ENCODE data around the gene SHD. TPM values are rescaled to one million over a fixed set of nuclear protein-coding genes. Genes with fewer than 3 reads are reported as not detected.
A peak's percentile ranks its signal among the peaks of the same experiment; 100 is the strongest.
"Not testable (repeated sequence)": the region's sequence is repeated elsewhere in the genome, so short reads cannot be mapped to it uniquely, and the experiment has no call there.

SHD gene, protein sequence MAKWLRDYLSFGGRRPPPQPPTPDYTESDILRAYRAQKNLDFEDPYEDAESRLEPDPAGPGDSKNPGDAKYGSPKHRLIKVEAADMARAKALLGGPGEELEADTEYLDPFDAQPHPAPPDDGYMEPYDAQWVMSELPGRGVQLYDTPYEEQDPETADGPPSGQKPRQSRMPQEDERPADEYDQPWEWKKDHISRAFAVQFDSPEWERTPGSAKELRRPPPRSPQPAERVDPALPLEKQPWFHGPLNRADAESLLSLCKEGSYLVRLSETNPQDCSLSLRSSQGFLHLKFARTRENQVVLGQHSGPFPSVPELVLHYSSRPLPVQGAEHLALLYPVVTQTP
- total RNA-seq = under 1 TPM in 3 of 10 donors, not detected in 7; 0.17 to 0.37 (median 0.30) TPM
- under 1 TPM in 1 of 2 donors, not detected in 1; 0.03 TPM for polyA plus RNA-seq
- long read RNA-seq, donor 1 = 0 reads
- long read RNA-seq, donor 2 = 0 reads
- long read RNA-seq, donor 3 = 0 reads

DNA sequence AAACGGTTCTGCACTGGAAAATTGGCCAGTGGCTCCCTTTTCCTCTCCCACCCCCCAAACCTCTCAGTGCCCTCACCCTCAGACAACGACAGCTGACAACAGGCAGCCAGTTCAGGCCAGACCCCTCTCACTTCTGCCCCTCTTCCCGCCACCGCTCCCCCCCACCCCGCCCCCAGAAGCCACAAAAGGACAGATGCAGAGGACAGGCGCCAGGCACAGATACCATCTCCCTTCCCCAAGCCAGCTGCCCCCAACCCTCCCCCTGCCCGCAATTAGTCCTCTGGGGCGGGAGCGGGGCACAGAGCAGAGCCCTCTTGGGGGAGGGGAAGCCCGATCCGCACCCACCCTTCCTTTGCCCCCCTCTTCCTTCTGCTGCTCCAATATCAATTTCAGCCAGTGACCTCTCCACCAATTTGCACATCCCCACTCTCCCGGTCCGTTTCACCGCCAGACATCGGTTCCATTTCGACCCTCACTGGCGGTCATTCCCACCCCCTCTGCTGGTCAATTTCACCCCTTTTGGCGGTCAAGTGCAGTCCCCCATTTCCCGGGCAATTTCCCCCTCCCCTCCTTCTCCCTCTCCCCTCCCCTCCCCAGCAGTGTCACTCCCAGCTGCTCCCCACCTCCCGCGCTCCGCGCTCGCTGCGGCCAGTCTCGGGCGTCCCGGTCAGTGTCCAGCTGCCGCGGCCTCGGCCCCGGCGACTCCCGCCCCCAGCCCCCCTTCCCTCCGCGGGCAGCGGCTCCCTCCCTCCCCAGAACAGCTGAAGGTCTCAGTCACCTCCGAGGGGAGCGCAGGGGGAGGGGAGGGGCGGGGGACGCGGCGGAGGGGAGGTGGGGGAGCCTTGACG lies at the start of gene SHD:
Gene SHD (plus strand): TSS at position 848 of the 848 bp plus-strand sequence. CDS start 798 bp downstream, outside the sequence.
- Histone ChIP-seq H3K4me1 (peaks cover 0 to 18% (median 13%) of the 10 kb centered on the region in 9 donors), H3K9me3 (no peaks in the 10 kb centered on the region), H3K27ac (no peak within 1 kb of the TSS), H3K27me3 (peaks cover 19 to 64% (median 54%) of the 10 kb centered on the region in 7 donors), H3K36me3 (no peaks in the 10 kb centered on the region), H3K4me3 (peak within 1 kb of the TSS in 9 of 10 donors; percentile 22 to 51 (median 44))
- 4 to 5% methylated on average over 28 to 44 of the region's 44 CpGs for WGBS, 2 donors
- TF ChIP-seq, protein P1, sequence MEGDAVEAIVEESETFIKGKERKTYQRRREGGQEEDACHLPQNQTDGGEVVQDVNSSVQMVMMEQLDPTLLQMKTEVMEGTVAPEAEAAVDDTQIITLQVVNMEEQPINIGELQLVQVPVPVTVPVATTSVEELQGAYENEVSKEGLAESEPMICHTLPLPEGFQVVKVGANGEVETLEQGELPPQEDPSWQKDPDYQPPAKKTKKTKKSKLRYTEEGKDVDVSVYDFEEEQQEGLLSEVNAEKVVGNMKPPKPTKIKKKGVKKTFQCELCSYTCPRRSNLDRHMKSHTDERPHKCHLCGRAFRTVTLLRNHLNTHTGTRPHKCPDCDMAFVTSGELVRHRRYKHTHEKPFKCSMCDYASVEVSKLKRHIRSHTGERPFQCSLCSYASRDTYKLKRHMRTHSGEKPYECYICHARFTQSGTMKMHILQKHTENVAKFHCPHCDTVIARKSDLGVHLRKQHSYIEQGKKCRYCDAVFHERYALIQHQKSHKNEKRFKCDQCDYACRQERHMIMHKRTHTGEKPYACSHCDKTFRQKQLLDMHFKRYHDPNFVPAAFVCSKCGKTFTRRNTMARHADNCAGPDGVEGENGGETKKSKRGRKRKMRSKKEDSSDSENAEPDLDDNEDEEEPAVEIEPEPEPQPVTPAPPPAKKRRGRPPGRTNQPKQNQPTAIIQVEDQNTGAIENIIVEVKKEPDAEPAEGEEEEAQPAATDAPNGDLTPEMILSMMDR (IDR thresholded peaks at IDR 0.05) = no peak
- intact Hi-C loops (cut with DNase I) = loop anchor here in 3 of 10 donors (10.0 kb wide), 3 partner anchors 46 to 246 kb away; no protein-coding TSS in a partner anchor
- no peak for DNase-seq
- ATAC-seq = peak in 2 of 8 donors; percentile 30 to 38

DNA sequence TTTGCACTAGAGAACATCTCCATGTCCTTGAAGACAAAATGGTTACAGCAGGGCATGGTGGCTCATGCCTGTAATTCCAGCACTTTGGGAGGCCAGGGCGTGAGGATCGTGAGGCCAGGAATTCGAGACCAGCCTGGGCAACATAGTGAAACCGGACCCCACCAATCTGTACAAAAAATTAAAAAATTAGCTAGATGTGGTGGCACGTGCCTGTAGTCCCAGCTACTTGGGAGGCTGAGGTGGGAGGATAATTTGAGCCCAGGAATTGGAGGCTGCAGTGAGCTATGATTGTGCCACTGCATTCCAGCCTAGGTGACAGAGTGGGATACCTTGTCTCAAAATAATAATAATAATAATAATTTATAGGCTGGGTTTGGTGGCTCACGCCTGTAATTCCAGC lies 48.8 kb upstream of the SHD start:
- intact Hi-C loops (cut with DNase I); H3K36me3 ChIP-seq; H3K27ac ChIP-seq; ATAC-seq; H3K9me3 ChIP-seq; H3K4me3 ChIP-seq; DNase-seq: not testable (repeated sequence)
- H3K27me3 ChIP-seq = peaks cover 0 to 79% (median 41%) of the 10 kb centered on the region in 7 donors
- peaks cover 0 to 11% (median 0%) of the 10 kb centered on the region in 9 donors for H3K4me1 ChIP-seq
- 85 to 94% methylated on average over 6 of the region's 6 CpGs for WGBS, 2 donors

GRCh38 chr19:4231521-4231920 lies 47.5 kb upstream of the SHD start:
- ATAC-seq; H3K27ac ChIP-seq; H3K9me3 ChIP-seq; H3K36me3 ChIP-seq; DNase-seq; intact Hi-C loops (cut with DNase I); H3K4me3 ChIP-seq: not testable (repeated sequence)
- Histone ChIP-seq H3K4me1 (peaks cover 0 to 11% (median 0%) of the 10 kb centered on the region in 9 donors), H3K27me3 (peaks cover 0 to 79% (median 41%) of the 10 kb centered on the region in 7 donors)
- 89 to 91% methylated on average over 6 of the region's 6 CpGs for WGBS, 2 donors

- H3K27me3 ChIP-seq = peaks cover 0 to 76% (median 39%) of the 10 kb centered on the region in 7 donors
- H3K4me3 ChIP-seq; H3K27ac ChIP-seq; DNase-seq; intact Hi-C loops (cut with DNase I); H3K9me3 ChIP-seq; ATAC-seq; H3K36me3 ChIP-seq: not testable (repeated sequence)
- 74 to 79% methylated on average over 5 of the region's 5 CpGs for WGBS, 2 donors
- H3K4me1 ChIP-seq = peaks cover 0 to 11% (median 0%) of the 10 kb centered on the region in 9 donors
These were observed 46.9 kb upstream of the SHD start for GRCh38 chr19:4232139-4232538.

- no peak overlapping the region for H3K27ac ChIP-seq
- peaks cover 0 to 70% (median 38%) of the 10 kb centered on the region in 7 donors for H3K27me3 ChIP-seq
- TF ChIP-seq, protein P1 (IDR thresholded peaks at IDR 0.05) = no peak
- H3K9me3 ChIP-seq = no peaks in the 10 kb centered on the region
- DNase-seq (no peak), ATAC-seq (no peak)
- H3K4me1 ChIP-seq = peaks cover 0 to 11% (median 0%) of the 10 kb centered on the region in 9 donors
- H3K36me3 ChIP-seq = no peaks in the 10 kb centered on the region
- 44 to 47% methylated on average over 21 of the region's 21 CpGs for WGBS, 2 donors
- intact Hi-C loops (cut with DNase I) = no loop called here
- H3K4me3 ChIP-seq = no peak overlapping the region
These were observed 46.3 kb upstream of the SHD start for GRCh38 chr19:4232614-4233281.
